Measurements from ENCODE around the gene DLG1.

The DLG1 gene

DNA sequence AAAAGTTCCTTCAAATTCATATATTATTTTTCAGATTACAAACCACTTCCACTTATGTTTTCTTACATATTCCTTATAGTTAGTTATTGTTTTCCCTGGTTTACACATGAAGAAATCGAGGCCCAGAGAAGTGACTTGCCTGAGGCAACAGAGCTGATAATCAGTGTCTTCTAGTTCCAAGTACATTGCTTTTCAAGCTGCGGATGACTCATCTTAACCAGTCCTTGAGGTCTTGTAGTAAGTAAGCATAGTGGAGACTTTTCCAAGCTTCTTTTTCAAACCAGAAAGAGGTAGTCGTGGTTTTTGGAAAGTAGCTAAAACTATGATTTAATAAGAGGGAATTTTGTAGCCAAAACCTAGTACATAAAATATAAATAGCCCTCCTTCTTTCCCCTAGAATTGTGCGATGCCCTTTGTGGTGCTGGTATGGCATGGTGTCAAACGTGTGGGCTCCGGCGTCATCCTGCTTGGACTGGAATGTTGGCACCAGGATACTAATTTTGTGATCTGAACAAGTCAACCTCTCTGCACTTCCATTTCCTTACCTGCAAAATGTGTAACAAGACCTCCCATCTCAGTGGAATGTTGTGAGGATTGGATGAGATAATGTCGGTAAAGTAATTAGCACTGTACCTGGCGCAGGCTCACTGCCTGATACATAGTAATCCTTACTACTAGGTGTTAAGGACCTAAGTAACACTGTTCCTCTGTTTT, 19.0 kb upstream of the DLG1 start:
- no peak for DNase-seq (ENCODE audit: low spot score)

DNA sequence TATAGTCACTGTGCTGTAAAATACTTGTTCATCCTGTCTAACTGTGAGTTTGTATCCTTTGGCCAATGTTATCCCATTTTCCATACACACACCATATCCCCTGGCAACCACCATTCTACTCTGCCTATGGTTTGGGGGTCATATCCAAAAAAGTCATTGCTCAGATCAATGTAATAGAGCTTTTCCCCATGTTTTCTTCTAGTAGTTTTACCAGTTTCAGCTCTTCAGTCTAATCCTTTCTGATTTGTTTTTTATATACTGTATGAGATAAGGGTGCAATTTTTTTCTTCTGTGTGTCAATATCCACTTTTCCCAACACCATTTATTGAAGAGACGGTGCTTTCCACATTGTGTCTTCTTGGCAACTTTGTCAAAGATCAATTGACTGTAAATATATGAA, 14.0 kb upstream of the DLG1 start:
- DNase-seq (ENCODE audit: low spot score): no peak

DNA sequence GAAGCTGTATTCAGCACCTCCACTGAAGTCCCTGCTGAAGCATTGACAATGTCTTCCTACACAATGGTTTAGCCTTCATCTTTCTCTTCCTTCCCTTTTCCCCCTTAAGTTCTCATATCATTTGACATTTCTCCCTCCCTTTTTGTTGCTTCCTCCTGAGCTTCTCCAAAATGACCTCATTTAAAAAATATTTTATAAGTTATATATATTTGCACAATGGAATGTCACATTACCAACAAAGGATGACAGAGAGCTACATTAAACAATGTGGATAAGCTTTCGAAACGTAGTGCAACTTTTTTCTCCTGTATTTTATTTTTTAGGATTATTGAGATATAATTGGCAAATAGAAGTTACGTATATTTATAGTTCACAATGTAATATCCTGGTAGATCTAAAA, 13.2 kb upstream of the DLG1 start:
- DNase-seq (ENCODE audit: low spot score): no peak

DNA sequence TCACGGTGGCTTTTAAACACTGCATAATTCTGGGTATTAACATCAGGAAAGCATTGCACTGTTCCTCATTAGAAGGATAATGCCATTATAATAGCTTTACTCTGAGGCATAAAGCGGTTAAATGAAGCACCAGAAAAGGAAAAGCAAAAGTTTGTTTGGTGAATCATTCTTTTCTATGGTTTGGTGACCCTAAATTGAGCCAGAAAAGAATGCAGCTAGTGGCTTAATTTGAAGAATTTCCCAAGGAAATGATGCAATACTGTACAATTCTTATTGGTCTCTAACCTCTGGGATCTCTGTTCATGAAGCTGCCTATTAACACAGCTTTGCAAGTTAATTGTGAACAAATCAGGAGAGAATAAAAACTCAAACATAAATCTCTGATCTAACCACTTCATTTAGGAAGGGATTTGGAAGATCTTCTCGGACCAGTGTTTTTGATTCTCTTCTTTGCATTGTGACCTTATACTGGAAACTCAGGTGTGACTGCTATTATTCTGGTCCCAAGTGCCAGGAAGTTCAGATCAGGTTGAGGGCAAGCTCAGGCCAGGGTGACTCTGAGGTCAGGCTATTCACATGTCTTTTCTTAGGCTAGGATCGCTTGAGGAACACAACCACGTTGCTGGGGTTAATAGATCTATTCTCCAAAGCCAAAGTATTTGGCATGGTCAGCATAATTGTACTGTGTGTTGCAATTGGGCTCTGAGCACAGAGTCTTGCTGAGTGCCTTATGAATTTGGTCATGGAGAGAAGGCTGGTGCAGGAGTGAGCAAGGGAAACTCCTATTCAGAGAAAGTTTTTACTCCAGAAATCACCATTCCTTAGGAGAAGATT, 11.3 kb upstream of the DLG1 start:
- no peak for DNase-seq (ENCODE audit: low spot score)

DNA sequence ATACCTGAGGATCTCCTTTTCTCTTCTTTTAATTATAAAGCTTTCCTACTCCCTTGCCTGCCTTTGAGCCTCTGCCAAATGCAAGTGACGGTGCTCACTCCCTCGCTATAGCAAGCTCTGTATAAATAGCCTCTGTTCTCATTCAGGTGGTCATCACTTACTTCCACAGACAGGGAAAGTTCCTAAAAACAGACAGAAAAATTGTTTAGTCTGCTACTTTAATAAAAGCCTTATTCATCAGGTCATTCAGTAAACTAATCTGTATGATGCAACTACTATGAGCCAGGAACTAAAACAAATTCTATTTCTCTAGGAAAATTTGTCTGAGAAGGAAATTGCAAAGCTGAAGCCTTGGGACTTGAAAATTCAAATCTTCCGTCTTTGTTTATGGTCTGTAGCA, 10.2 kb upstream of the DLG1 start:
- no peak for DNase-seq (ENCODE audit: low spot score)

DNA sequence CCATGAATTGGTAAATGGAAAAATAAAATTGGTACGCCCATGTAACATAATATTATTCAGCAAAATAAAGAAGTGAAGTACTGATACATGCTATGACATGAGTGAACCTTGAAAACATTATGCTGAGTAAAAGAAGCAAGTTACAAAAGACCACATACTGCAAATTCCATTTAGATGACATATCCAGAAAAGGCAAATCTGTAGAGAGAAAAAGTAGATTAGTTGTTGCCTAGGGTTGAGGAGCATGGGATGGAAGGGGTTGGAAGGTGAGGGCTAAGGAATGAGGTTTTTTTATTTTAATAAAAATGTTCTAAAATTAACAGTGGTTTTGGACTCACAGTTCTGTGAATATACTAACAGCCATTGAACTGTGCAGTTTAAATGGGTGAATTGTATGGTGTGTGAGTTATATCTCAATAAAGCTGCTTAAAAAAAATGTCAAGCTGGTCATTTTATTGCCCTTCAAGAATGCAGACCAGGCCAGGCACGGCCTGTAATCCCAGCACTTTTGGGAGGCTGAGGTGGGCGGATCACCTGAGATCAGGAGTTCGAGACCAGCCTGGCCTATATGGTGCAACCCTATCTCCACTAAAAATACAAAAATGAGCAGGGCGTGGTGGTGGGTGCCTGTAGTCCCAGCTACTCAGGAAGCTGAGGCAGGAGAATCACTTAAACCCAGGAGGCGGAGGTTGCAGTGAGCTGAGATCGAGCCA, 8.1 kb upstream of the DLG1 start:
- no peak for DNase-seq (ENCODE audit: low spot score)

DNA sequence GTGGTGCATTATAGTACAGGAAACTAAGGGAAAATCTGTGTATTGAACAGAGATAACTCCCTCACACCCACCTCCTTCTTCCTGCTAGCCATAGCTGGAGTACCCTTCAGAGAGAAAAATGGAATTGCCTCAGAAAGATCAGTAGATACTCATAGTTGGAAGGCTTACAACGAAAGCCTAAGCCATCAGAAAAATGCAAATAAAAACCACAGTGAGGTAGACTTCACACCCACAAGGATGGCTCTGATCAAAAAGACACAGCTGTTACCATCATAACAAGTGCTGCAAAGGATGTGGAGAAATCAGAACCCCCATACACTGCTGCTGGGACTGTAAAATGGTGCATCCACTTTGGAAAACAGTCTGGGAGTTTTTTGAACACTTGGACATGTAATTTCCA, 7.4 kb upstream of the DLG1 start:
- no peak for DNase-seq (ENCODE audit: low spot score)

DNA sequence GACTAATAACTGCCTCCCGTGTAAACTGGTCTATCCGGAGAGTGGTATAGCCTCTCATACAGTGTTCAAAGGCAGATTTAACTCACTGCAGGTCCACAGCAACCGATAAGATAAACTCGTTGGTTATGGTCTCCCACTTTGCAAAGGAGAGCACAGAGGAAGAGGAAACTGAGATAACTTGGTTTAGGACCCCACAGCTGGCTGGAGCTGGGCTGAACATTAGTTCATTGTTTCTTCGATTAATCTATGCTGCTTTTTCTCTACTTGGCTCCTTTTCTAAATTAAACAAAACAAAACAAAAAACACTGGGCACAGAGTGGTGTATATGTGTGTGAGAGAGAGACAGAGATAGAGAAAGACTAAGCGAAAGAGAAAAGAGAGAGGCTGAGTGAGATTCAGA, 5.0 kb upstream of the DLG1 start:
- no peak for DNase-seq (ENCODE audit: low spot score)

DNA sequence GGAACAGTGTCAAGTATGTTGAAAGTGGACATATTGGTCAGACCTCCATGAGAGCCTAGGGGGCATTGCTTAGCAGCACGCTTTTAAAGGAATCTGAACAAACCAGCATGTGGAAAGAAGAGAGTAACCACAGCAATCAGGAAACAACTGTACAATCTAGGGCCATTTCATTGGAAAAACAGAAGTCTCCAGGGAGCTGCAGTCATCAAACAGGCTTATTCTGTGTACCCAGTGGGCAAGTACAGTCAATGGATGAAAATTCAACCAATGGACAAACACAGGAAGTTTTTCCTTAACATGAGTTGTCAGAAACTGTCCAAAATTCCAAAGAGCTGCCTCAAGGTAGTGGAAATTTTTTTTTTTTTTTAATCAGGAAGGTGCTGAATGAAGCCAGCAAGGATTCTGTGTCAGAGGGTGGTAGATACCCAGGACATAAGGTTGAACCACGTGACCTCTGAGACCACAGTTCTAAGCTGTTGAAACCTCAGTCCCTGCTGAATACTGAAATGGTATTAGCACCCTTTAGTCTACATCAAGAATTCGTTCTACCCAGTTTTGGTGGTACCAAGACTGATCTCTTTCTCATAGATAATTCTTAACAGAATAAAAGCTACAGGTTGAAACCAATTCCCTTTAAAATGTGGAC, 4.4 kb upstream of the DLG1 start:
- no peak for DNase-seq (ENCODE audit: low spot score)

DNA sequence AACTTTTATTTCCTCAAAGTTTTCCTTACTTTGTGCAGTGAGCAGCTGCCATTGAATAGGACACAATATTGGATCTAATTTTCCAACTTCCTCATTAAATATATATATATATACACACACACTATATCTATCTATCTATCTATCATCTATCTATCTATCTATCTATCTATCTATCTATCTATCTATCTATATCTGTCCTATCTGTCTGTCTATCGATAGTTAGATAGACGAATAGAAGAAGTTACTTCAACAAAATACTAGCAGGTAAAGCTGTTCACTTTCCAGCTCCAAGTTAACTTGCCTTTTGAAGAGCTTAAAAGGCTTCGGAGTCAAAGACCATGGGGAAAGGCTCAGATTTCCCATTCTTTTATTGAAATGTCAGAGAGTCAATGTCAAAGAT, 3.6 kb upstream of the DLG1 start:
- DNase-seq (ENCODE audit: low spot score): no peak

DNA sequence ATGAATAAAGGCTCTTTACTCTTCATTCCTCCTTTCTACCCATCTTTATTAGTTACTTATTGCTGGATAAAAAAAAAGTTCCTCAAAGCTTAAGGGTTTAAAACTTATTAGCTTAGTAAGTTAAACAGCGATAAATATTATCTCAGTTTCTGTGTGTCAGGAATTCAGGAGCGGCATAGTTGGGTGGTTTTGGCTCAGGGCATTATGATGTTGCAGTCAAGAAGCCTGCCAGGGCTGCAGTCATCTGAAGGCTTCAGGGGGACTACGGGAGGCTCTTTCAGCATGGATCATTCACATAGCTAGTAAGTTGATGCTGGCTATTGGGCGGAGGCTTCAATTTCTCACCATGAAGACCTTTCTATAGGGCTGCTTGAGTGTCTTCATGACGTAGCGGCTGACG, 1.9 kb upstream of the DLG1 start:
- no peak for DNase-seq (ENCODE audit: low spot score)

DNA sequence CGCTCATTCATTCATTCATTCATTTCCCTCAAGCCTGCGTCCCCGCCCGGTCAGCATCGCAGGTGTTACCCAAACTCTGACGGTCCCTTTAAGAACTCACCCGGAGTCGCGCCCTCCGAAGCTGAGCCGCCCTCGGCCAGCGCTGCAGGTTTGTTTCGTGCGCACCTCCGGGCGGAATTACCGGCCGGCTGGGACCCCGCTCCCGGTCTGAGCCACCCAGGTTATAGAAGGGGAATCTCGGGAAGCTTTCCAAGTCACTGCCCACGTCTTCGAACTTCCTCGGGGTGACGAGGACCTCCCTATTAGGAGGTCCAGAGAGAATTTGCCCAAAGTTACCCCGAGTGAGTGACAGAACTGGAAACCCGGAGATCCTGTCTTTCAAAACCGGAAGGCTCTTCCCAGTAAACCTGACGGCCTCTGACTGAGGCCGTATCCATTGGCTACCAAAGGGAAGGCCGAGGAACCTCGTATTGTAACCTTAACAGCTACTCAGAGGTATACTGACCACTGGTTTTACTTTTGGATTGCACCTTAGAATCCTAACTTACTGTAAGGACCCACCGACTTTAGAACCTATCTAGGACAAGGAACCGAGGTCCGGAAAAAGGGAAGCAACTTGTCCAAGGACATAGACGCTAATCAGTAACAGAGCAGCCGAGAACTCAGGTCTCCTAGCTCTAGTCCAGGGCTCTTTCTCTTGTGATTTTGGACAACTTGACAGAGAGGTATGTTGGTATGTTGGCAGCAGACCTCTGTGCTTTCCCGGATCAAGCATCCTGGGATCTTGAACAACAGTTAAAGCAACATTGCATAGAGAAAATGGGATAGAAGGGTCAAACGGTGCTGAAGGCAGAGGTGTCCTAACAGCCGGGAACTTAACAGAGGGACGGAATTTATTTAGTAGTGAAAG, 788 bp upstream of the DLG1 start:
- DNase-seq (ENCODE audit: low spot score): no peak

DNA sequence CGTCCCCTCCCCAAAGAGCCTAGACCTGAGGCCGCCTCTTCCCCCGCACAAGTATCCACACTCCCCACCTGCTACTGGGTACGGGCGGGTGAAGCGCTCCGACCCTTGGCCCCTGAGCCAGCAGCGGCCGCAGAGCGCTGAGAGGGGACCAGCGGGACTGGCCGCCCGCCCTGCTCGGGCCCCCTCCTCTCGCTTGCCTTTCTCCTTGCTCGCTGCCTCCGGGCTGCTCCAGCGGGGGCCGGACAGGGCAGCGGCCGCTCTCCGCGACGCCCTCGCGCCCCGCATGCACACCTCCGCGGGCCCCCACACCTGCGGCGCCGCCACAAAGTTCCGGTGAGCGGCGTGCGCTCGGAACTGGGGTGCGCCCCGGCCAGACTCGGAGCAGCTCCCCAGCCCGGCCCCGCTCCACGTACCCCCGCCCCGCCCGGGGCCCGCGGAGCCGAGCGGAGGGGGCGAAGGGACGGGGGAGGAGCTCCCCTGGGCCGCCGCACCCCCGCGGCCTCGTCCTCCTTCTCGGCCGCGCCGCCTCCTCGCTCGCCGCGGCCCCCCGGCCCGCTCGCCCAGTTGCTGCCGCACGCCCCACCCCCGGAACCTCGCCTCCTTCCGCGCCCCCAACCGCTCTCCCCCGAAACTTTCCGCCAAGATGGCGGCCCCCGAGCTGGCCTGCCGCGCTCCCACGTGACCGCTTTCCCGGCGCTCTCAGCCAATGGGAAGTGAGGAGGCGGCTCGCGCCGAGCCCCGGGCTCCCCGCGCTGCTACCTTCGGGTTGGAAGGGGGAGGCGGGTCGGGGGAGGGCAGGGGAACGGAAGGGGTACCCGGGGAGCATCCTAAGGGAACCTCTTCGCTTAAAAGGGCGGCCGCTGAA, 704 bp downstream of the DLG1 start:
- peak; percentile 91 for DNase-seq (ENCODE audit: low spot score)

DNA sequence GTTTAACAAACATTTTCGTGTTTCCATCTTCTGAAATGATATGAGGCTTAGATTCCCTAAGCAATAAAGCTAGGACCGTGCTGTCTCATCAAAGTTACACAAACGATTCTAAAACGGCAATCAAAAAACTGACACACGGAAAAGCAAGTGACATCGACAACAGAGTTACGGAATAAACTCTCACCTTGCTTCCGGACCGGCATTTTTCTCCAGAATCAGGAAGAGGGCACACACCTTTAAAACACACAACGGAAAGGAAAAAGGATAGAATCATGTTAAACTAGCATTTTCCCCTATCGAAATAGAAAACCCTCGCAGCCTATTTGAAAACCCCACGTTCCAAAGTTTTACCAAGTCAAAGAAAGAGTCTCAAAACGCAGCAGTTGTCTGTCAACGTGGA, 1.4 kb downstream of the DLG1 start:
- DNase-seq (ENCODE audit: low spot score): no peak

DNA sequence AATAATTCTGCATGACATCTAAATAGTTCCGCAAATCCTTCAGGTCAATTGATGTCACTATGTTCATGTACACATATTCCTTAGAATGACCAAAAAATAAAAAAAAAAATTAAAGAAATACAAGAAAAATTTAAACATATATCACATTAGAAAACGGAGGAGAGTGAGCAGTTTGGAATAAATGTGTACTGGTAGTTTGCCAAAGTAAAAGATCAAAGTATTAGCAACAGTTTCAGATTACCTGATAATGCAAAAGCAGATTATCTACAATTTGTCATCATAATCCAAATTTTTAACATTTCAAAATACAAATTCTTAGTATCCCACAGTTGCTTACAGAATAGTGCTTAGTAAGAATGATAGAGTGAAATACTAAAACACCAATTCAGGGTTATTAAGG, 1.9 kb downstream of the DLG1 start:
- DNase-seq (ENCODE audit: low spot score): no peak

DNA sequence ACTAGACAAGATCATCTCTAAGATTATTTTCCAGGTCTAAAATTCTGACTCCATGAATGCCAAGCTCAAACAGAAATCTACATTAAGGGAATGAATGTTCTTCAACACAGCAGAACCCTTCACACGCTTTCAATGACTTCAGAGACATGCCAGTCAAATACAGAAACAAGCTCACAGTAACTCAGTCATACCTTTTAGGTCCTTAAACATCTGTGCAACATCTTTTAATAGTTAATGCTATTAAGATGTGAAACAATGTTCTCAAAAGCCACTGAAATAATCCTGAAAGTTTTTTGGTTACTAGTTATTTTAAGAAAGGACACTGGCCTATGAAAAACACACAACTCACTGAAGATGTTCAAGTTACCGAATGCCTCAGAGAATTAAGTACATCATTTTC, 2.5 kb downstream of the DLG1 start:
- no peak for DNase-seq (ENCODE audit: low spot score)

DNA sequence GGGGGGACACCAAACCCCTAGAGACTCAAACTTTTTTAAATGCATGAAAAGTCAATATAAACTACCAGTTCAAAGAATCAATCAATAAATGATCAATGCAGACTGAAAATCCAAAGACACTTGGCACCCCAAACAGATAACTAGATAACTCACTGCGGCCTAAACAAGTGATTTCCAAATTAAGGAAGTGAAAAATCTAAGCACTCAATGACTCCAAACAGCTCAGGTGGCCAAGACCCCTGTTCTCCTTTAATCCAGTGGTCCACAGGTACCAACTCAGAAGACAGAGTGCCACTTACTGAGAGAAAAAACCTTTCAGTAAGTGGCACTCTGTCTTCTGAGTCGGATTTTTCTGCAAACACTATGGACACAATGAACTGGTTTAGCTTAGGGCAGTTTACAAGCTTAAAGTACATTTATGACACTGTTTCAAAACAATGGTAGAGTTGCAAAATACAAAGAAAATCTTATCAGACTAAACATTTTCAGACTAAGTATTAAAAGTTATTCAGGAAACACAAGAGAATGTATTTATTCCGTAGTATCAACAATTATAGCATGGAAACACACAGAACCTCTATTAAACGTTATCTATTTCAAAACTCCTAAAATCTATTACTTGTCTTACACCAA, 4.7 kb downstream of the DLG1 start:
- DNase-seq (ENCODE audit: low spot score): no peak

DNA sequence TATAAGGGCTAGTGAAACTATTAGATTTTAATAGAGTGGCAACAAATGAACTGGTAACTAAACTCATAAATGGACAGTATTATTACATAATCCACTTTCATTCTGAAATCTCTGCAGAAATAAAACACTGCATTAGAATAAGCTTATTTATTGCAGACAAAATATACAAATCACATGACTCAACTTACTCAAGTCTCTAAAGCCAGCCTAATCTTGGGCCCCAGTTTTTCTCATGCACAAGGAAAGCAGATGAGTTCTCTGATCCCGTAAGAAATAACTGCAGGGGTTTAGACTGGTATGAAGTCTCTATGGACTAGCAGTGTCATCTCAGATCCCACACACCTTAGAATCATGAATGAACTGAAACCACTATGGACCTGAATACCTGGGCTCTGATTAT, 5.8 kb downstream of the DLG1 start:
- no peak for DNase-seq (ENCODE audit: low spot score)

DNA sequence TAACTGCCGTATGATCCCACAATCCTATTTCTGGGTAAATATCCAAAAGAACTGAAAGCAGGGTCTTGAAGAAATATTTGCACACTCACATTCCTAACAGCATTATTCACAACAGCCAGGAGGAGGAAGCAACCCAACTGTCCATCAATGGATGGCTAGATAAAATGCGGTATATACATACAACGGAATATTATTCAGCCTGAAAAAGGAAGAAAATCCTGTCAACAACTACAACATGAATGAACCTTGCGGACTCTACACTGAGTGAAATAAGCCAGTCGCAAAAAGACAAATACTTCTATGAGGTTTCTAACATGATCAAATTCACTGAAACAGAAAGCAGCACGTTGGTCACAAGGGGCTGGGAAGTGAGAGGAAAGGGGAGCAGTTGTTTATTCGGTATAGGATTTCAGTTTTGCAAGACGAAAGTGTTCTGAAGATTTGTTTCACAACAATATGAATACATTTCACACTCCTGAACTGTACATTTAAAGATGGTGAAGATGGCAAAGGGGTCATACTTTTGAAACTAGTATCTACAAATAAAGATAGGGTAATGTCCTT, 6.2 kb downstream of the DLG1 start:
- no peak for DNase-seq (ENCODE audit: low spot score)

DNA sequence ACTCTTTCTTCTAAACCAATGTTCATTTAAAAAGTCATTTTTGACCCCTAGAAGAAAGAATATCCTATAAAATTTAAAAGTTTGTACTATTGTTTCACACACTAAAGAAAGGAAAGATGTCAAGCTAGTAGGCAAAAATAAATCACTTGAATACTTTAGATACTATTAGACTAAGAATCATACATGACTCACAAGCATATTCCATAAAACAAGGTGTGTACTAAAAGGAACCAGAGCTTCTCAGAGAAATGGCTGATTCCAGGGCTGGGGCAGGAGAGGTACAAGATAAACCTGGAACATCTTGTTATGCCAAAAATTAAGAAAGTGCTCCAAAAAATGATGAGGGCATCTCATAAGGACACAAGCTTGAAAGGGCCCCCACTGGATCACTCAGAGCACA, 8.7 kb downstream of the DLG1 start:
- no peak for DNase-seq (ENCODE audit: low spot score)

Measured in putamen (tissue), 1 donor.